GM18909 (cell line): ENCODE measurements around the gene IGF2BP3.
A peak's percentile ranks its signal among the peaks of the same experiment; 100 is the strongest.
"Not testable (repeated sequence)": the region's sequence is repeated elsewhere in the genome, so short reads cannot be mapped to it uniquely, and the experiment has no call there.

Source experiments
- ATAC-seq: cut with Tn5 transposase; IDR thresholded peaks from one replicate; pipeline ENCODE4 v1.9.1; 2021; ENCODE audit warnings: mild to moderate bottlenecking; ENCODE audit not compliant: unreplicated experiment, poor library complexity

Gene IGF2BP3

DNA sequence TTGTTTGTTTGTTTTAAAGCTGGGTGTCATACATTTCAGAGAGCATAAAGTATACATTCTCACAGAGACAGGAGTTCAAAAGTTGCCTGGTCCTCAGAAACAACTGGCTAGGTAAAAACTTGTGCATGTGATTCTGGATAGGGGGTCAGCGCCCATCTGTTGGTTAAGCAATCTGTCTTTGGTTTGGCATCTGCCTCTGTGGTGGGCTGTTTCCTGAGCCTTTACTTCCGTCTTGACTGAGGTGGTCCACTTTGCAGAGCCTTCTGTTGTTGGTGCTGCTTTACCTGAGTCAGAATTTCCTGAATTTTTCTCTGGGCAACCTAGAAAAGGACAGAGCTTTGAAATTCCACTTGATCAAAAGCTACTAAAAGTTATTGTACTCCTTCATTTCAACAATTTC, 158.2 kb downstream of the IGF2BP3 start:
- not testable (repeated sequence) for ATAC-seq

DNA sequence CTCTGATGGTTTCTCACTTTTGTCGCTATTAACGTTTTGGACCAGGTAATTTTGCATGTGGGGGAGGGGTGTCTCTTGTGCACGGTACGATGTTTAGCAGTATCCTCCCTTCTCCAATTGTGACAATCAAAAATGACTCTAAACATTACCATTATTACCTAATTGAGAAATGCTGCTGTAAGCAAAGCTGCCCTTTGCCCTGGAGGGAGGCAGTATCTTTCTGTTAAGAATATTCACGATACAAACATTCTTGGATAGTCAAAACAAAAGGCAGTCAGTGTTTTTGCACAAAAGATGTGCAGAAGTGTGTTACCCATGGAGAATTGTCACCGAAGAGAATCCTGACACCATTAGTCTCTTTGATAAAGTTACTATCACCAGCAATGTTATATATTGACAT, 161.5 kb downstream of the IGF2BP3 start:
- ATAC-seq = no peak

- ATAC-seq = no peak
Observed at GRCh38 chr7:23306936-23307521, 163.3 kb downstream of the IGF2BP3 start.

DNA sequence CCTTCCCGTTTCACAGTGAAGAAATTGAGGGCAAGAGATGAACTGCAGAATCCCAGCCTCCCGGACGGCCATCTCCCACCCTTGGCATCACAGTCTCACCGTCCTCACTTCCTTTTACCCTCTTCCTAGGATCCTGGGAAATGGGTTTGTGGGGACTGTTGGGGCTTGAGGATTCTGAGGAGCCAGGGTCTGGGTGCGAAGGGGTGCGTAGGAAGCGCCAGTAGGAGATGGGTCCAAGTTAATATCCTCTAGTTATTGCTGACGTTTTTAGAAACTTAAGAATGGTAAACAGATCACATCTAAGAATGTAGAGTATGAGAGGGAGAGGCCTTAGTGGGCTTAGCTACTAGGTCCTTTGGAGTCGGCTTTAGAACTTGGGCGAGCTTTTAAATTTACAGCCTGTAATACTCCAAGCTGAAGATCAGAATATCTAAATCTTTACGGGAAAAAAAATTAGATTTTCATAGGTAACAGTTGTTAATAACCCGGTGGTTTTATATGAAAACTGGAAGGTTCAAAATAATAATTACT, 170.5 kb downstream of the IGF2BP3 start:
- ATAC-seq = peak; percentile 5

GRCh38 chr7:23298885-23299769, 171.2 kb downstream of the IGF2BP3 start, which contains the start of gene MALSU1:
Gene MALSU1, plus strand, starts transcription at chr7:23299339. Its CDS starts 14 bp downstream, at chr7:23299353.
- peak; percentile 100 for ATAC-seq

- ATAC-seq = no peak
Observed at GRCh38 chr7:23298141-23298881, 172.0 kb downstream of the IGF2BP3 start.

- no peak for ATAC-seq
Observed at GRCh38 chr7:23295401-23295697, 174.9 kb downstream of the IGF2BP3 start.

- no peak for ATAC-seq
Observed at GRCh38 chr7:23294549-23295400, 175.5 kb downstream of the IGF2BP3 start.

DNA sequence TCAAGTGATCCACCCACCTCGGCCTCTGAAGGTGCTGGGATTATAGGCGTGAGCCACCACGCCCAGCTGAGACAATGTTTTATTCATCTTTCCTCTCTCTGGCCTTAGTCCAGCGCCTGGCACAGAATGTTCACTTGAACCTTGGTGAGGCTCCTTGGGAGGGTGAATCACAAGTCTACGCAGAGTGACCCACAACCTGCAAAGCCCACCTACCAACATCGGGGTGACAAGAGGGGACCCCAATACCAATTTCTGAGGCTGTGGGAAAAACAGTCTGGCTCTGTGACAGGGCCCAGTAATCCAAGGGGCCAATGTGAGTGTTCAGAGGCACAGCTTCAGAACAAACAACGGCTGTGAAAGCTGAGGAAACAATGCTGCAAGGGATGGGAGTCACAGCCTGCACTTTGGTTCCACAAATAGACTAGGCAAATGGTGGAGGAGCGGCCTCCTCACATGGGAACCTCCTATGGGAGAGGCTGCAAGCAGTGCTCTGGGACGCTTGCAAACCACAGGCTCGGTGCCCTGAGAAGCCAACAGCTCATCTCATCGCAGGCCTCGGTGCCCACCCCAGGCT, 176.7 kb downstream of the IGF2BP3 start:
- ATAC-seq = no peak

DNA sequence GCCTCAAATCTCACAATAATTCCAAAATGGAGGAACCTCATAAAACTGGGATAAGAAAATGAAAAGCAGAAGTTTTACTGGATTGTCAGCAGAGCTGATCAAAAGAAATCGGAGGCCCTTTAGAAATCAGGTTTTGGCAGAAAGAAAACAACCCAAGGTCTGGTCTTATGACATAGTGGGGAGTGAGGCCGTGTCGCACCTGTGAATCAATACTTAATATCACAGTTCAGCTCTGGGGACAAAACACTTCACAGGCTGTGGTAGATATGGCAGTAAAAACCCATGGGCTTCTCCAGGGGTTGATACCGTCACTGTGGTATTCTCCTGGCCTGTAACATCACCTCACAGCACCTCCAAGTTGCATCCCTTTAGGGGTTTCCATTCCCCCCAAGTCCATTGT, 177.7 kb downstream of the IGF2BP3 start:
- no peak for ATAC-seq

DNA sequence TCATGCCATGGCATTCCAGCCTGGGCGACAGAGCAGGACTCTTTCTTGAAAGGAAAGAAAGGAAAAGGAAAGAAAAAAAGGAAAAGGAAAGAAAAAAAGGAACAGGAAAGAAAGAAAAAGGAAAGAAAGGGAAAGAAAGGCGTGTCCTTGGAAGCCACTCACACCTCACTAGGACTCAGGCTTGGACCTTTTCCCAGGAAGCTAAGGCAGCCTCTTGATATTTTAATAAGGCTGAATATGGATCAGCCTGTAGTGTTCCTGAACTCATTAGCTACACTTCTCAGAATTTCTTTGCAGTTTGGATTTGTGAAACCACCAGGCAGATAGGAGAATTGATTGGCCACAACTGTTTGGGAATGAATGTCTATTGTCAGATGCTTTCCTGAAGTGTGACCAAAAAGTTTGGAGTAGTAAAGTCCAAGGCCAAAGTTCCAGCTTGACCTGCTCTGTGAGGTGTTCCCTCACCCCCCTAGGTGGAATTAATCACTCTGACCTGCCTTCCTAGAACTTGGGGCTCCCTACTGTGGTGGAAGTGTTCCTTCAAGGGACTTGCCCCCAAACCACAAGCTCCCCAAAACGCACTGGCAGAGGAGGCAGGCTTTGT, 178.2 kb downstream of the IGF2BP3 start:
- no peak for ATAC-seq

DNA sequence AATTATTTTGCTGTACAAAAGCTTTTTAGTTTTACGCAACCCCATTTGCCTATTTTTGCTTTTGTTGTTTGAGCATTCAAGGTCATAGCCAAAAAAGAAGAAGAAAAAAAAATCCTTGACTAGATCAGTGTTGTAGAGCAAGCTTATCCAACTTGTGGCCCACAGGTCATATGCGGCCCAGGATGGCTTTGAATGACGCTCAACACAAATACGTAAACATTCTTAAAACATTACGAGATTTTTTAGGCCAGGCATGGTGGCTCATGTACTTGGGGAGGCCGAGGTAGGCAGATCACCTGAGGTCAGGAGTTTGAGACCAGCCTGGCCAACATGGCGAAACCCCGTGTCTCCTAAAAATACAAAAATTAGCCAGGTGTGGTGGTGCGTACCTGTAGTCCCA, 179.3 kb downstream of the IGF2BP3 start:
- no peak for ATAC-seq

DNA sequence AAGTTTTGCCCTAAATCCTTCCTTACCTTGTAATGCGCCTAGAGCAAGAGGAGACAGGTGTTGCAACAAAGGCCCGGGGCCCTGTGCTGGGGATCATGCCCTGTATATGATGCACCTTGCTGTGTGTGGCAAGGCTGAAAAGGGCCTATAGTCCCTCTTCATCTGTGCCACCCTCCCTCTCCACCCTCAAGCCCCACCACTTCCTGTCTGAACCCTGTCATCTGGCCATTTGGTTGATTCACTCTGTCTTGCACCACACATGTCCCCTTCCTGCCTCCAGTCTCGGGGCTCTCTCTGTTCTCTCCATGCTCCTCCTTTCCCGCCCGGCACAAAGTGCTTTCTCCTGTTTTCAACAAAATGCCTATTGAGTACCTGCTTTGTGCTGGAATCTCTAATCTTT, 182.7 kb downstream of the IGF2BP3 start:
- ATAC-seq = no peak

DNA sequence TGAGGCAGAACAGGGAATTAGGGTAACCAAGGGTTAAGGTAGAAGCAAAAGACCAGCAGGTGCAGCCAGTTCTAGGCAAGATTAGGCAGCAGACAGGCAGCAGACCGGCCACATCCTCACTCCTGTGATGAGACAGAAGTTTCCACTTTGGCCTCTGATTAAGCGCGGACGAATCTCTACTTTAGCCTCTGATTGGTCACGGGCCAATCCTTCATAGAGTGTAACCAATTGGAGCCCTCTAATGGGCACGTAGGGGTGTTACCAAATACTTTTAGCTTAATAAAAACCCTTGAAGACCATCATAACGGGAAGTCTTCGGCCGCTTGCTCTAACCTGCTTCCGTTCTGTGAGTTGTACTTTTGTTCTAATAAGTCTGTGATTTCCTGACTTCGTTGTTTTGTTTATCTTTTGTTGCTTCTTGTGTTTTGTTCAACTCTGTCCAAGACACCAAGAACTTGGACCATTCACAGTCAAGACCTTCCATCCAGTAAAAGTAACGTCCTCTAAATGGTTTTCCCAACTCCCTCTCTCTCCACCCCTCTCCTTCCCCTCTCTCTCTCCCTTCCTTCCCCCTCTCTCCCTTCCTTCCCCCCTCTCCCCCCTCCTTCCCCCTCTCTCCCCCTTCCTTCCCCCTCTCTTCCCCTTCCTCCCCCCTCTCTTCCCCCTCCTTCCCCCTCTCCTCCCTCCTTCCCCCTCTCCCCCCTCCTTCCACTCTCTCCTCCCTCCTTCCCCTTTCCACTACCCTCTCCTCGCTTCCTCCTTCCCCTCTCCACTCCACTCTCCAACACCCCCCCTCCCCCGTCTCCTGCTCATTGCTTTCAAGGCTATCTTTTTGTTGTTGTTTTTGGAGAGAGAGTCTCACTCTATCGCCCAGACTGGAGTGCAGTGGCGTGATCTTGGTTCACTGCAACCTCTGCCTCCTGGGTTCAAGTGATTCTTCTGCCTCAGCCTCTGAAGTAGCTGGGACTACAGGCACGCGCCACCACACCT, 184.3 kb downstream of the IGF2BP3 start:
- ATAC-seq = no peak

GRCh38 chr7:23284871-23285270, 185.4 kb downstream of the IGF2BP3 start:
- no peak for ATAC-seq

DNA sequence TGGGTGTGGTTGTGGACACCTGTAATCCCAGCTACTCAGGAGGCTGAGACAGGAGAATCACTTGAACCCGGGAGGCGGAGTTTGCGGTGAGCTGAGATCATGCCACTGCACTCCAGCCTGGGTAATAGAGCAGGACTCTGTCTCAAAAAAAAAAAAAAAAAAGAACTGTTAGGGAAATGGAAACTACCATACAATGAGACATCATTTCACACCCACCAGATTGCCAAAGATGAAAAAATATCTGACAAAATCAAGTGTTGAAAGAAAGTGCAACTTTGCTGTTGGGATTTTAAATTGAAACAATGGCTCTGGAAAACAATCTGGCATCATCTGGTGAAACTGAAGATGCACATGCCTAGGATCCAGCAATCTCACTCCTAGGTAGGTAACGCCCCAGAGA, 187.2 kb downstream of the IGF2BP3 start:
- no peak for ATAC-seq

- ATAC-seq = no peak
Observed at GRCh38 chr7:23279819-23280525, 190.3 kb downstream of the IGF2BP3 start.
